SK-N-SH (cell line): ENCODE data around the gene FRRS1L. TPM values are rescaled to one million over a fixed set of nuclear protein-coding genes. Genes with fewer than 3 reads are reported as not detected.

Source experiments
- CTCF ChIA-PET: fragments of 300-600, 350-600 bp; formaldehyde crosslinking; extraction: SDS; loops from one replicate; lab custom pipeline; 2021; lab: Yijun Ruan, JAX
- POLR2A ChIA-PET: fragments of 350-600 bp; sonication (Branson Sonifier 250); formaldehyde crosslinking; extraction: SDS; loops from one replicate; lab custom pipeline; 2020; ENCODE audit warnings: antibody characterized with exemption, inconsistent platforms; lab: Yijun Ruan, JAX
- DNase-seq: peaks from one replicate; pipeline ENCODE4 v3.0.0; 2012
- H2AFZ ChIP-seq: fragments of 200-600 bp; sonication (generic); 2 replicates; pipeline ENCODE4 v1.8.1; 2016; ENCODE audit warnings: antibody characterized with exemption, mild to moderate bottlenecking, low read depth
- H3F3A ChIP-seq: fragments of 200-600 bp; sonication (generic); replicated peaks from 2 replicates; pipeline ENCODE3; 2016; ENCODE audit warnings: antibody characterized with exemption, mild to moderate bottlenecking; ENCODE audit not compliant: insufficient read depth
- H3K27ac ChIP-seq, 2 experiments: fragments of 200-500 bp in 1 of 2; fragments of 200-600 bp in 1 of 2; sonication (Bioruptor generic) in 1 of 2; sonication (generic), shearing (Covaris generic) in 1 of 2; 2 replicates each; pipeline versions ENCODE4 v1.5.1 to v1.6.1; 2014 to 2016; ENCODE audit warnings: low read depth in 2 of 2, inconsistent platforms in 1 of 2, low read length in 1 of 2, mild to moderate bottlenecking in 1 of 2, mixed read lengths in 1 of 2
- H3K27me3 ChIP-seq: fragments of 200-600 bp; sonication (generic), shearing (Covaris generic); 2 replicates; pipeline ENCODE4 v1.6.1; 2016; ENCODE audit warnings: mixed run types; ENCODE audit not compliant: insufficient read depth
- H3K36me3 ChIP-seq, 2 experiments: fragments of 200-500 bp in 1 of 2; fragments of 200-600 bp in 1 of 2; sonication (Bioruptor generic) in 1 of 2; sonication (generic) in 1 of 2; replicated peaks in 1 of 2; 2 replicates each; pipeline versions ENCODE3 to v1.5.1; 2014 to 2016; ENCODE audit warnings: low read length in 1 of 2, mild to moderate bottlenecking in 1 of 2; ENCODE audit not compliant: insufficient read depth in 2 of 2, control insufficient read depth in 1 of 2
- H3K4me1 ChIP-seq, 2 experiments: fragments of 200-500 bp in 1 of 2; fragments of 200-600 bp in 1 of 2; sonication (Bioruptor generic) in 1 of 2; sonication (generic), shearing (Covaris generic) in 1 of 2; 2 replicates each; pipeline versions ENCODE4 v1.5.1 to v1.6.1; 2014 to 2016; ENCODE audit warnings: low read depth in 1 of 2, low read length in 1 of 2, mixed run types in 1 of 2; ENCODE audit not compliant: insufficient read depth in 2 of 2, control insufficient read depth in 1 of 2
- H3K4me2 ChIP-seq: fragments of 200-600 bp; sonication (generic), shearing (Covaris generic); 2 replicates; pipeline ENCODE4 v1.6.1; 2017; ENCODE audit warnings: mixed run types
- H3K4me3 ChIP-seq, 2 experiments: fragments of 200-500 bp in 1 of 2; fragments of 200-600 bp in 1 of 2; sonication (Bioruptor generic) in 1 of 2; sonication (generic), shearing (Covaris generic) in 1 of 2; 2 replicates each; pipeline versions ENCODE4 v1.5.1 to v1.8.1; 2014 to 2016; ENCODE audit warnings: low read depth in 2 of 2, inconsistent platforms in 1 of 2, low read length in 1 of 2, mild to moderate bottlenecking in 1 of 2, mixed read lengths in 1 of 2, moderate library complexity in 1 of 2
- H3K79me2 ChIP-seq: fragments of 200-600 bp; sonication (generic); 2 replicates; pipeline ENCODE4 v1.8.1; 2017; ENCODE audit warnings: mild to moderate bottlenecking; ENCODE audit not compliant: insufficient read depth
- H3K9ac ChIP-seq: fragments of 200-600 bp; sonication (generic); 2 replicates; pipeline ENCODE4 v1.6.1; 2017; ENCODE audit warnings: mixed run types
- H3K9me2 ChIP-seq: fragments of 200-600 bp; sonication (generic); 2 replicates; pipeline ENCODE4 v1.6.1; 2017; ENCODE audit warnings: mixed run types
- H3K9me3 ChIP-seq: fragments of 200-600 bp; sonication (generic); 2 replicates; pipeline ENCODE4 v1.6.1; 2017; ENCODE audit warnings: mixed run types, mild to moderate bottlenecking, moderate library complexity
- H4K20me1 ChIP-seq: fragments of 200-600 bp; sonication (generic); 2 replicates; pipeline ENCODE4 v1.6.1; 2017; ENCODE audit warnings: mild to moderate bottlenecking, mixed run types; ENCODE audit not compliant: insufficient read depth
- EP300 ChIP-seq, 2 experiments: IDR thresholded peaks; 2 replicates each; pipeline versions ENCODE4 v1.4.0 to v1.6.1; 2012; ENCODE audit warnings: borderline replicate concordance in 1 of 2, low read depth in 1 of 2, low read length in 1 of 2
- EZH2phosphoT487 ChIP-seq: fragments of 200-600 bp; sonication (generic); IDR thresholded peaks from 2 replicates; pipeline ENCODE4 v1.6.1; 2017; ENCODE audit warnings: low read depth, mixed run types, mild to moderate bottlenecking, antibody characterized with exemption, moderate library complexity, borderline replicate concordance
- FOSL2 ChIP-seq: IDR thresholded peaks from 2 replicates; pipeline ENCODE4 v1.4.0; 2012; ENCODE audit warnings: low read depth, mild to moderate bottlenecking, moderate library complexity, borderline replicate concordance
- FOXJ3 ChIP-seq: sonication (generic); formaldehyde crosslinking; IDR thresholded peaks from 2 replicates; pipeline ENCODE4 v1.5.1; 2020; ENCODE audit warnings: mild to moderate bottlenecking, missing genetic modification reagents
- FOXM1 ChIP-seq: IDR thresholded peaks from 2 replicates; pipeline ENCODE4 v1.4.0; 2012; ENCODE audit warnings: low read depth, mild to moderate bottlenecking
- GABPA ChIP-seq: IDR thresholded peaks from 2 replicates; pipeline ENCODE4 v1.4.0; 2012; ENCODE audit warnings: low read depth, mild to moderate bottlenecking
- GATA2 ChIP-seq: sonication (generic); formaldehyde crosslinking; IDR thresholded peaks from 2 replicates; pipeline ENCODE4 v1.5.0; 2020; ENCODE audit warnings: mild to moderate bottlenecking, missing genetic modification reagents
- IRF3 ChIP-seq: fragments of 150-350 bp; IDR thresholded peaks from 2 replicates; pipeline ENCODE4 v1.6.1; 2016; ENCODE audit warnings: mild to moderate bottlenecking, low read depth, low read length
- PBX3 ChIP-seq: IDR thresholded peaks from 2 replicates; pipeline ENCODE4; 2012
- REST ChIP-seq: IDR thresholded peaks from 2 replicates; pipeline ENCODE4 v1.6.1; 2012; ENCODE audit warnings: mild to moderate bottlenecking, low read depth, low read length, moderate library complexity
- RFX5 ChIP-seq: IDR thresholded peaks from 2 replicates; pipeline ENCODE4 v1.6.1; 2012; ENCODE audit warnings: mild to moderate bottlenecking, improper control_type of control experiment, low read length
- SIN3A ChIP-seq: IDR thresholded peaks from 2 replicates; pipeline ENCODE4 v1.6.1; 2012; ENCODE audit warnings: low read depth, mild to moderate bottlenecking, low read length, moderate library complexity, borderline replicate concordance
- TEAD4 ChIP-seq: IDR thresholded peaks from 2 replicates; pipeline ENCODE4 v1.4.0; 2012; ENCODE audit warnings: mild to moderate bottlenecking, borderline replicate concordance; ENCODE audit not compliant: insufficient read depth
- USF1 ChIP-seq: IDR thresholded peaks from 2 replicates; pipeline ENCODE4 v1.4.0; 2012; ENCODE audit warnings: low read depth, borderline replicate concordance
- ZBTB33 ChIP-seq: IDR thresholded peaks from 2 replicates; pipeline ENCODE4 v1.4.0; 2012; ENCODE audit warnings: low read depth, borderline replicate concordance
- WGBS: methylation state at CpG from one replicate; pipeline ENCODE4 v1.1.6; 2017; ENCODE audit warnings: low lambda C conversion rate; 5-methylcytosine and 5-hydroxymethylcytosine counted together
- polyA plus RNA-seq, 3 experiments: library from polyadenylated mRNA; depleted of rRNA; stranded (reverse); fragments of >200 nt; gene quantifications; 2 replicates each; pipeline ENCODE4 v1.2.3, GENCODE V29; 2012

The FRRS1L gene
- polyA plus RNA-seq, 1 of the 3 experiments (the other 2 are of a cell fraction) = 3.7 TPM

- TF ChIP-seq USF1 = no peak
- TF ChIP-seq TEAD4 = no peak
- no peak for TF ChIP-seq EP300 (IDR thresholded peaks at IDR 0.05; ENCODE audit: borderline replicate concordance in 1 of 2, low read depth in 1 of 2, low read length in 1 of 2)
- TF ChIP-seq ZBTB33 = 0 out of 2 replicates have a peak, but pooled peaks have one; percentile 30
- no peak for TF ChIP-seq FOXM1
- no peak for TF ChIP-seq GATA2
These were observed 48.9 kb downstream of the FRRS1L start (continued) for GRCh38 chr9:109117856-109118807.

- Histone ChIP-seq H3K36me3 (no peaks in the 10 kb centered on the region), H3K27me3 (no peaks in the 10 kb centered on the region), H3K4me1 (peaks cover 13 to 44% of the 10 kb centered on the region in 2 experiments; a peak in 3 of 4 replicates), H3K4me3 (no peak overlapping the region), H3K9ac (no peak overlapping the region), H4K20me1 (peaks cover 40% of the 10 kb centered on the region), H3K27ac (no peak overlapping the region), H2AFZ (no peak overlapping the region), H3F3A (peaks cover 22% of the 10 kb centered on the region), H3K9me3 (no peaks in the 10 kb centered on the region), H3K79me2 (peaks cover 91% of the 10 kb centered on the region), H3K9me2 (no peaks in the 10 kb centered on the region), H3K4me2 (peak overlapping the region; percentile 94; the same call in 1 of the 2 replicates)
- CTCF ChIA-PET = no interaction called here
- 98% methylated on average over 3 of the region's 3 CpGs for WGBS
- POLR2A ChIA-PET = no interaction called here
- no peak for DNase-seq
- TF ChIP-seq FOXJ3 (CRISPR knock-in tag) = no peak
- TF ChIP-seq TEAD4 = no peak
- no peak for TF ChIP-seq FOSL2
- TF ChIP-seq EP300 (IDR thresholded peaks at IDR 0.05; ENCODE audit: borderline replicate concordance in 1 of 2, low read depth in 1 of 2, low read length in 1 of 2) = no peak
- TF ChIP-seq ZBTB33 = no peak
- TF ChIP-seq RFX5 = no peak
- no peak for TF ChIP-seq PBX3
- no peak for TF ChIP-seq REST
- no peak for TF ChIP-seq GATA2
- TF ChIP-seq EZH2phosphoT487 = no peak
- TF ChIP-seq SIN3A = no peak
- no peak for TF ChIP-seq GABPA
- no peak for TF ChIP-seq IRF3
These were observed 51.0 kb downstream of the FRRS1L start for GRCh38 chr9:109115931-109116526.
